GM19043 (cell line): ENCODE data around the gene RBMY1F.
"Not testable (repeated sequence)": the region's sequence is repeated elsewhere in the genome, so short reads cannot be mapped to it uniquely, and the experiment has no call there.

Source experiments
- ATAC-seq: cut with Tn5 transposase; IDR thresholded peaks from one replicate; pipeline ENCODE4 v1.9.1; 2021; ENCODE audit warnings: low read depth; ENCODE audit not compliant: unreplicated experiment

RBMY1F gene

DNA sequence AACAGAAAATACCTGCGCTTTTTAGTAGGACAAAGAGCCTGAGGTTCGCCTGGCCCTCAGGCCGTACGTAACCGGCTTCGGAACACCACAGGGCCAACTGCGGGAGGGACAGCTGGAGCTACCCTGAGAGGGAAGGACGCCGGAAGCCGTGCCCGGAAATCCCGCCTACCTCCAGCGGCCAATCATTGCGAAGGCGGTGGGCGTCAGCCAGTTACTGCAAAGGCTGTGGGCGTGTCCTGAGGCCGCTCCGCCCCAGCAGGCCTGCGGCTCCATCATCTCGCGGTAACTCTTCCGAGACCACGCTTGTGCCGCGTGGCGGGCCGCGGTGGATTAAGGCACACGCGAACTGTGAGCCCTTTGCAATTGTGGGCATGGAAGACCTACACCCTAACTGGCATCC is at the start of gene RBMY1F:
RBMY1F (minus strand) TSS at position 101 of the 400 bp plus-strand sequence. CDS start 1,954 bp downstream, outside the sequence.
- ATAC-seq: not testable (repeated sequence)

GRCh38 chrY:22151144-22151543 is 31.6 kb downstream of the RBMY1F start:
- not testable (repeated sequence) for ATAC-seq

- not testable (repeated sequence) for ATAC-seq
Observed at GRCh38 chrY:22141011-22141695, 41.6 kb downstream of the RBMY1F start.

DNA sequence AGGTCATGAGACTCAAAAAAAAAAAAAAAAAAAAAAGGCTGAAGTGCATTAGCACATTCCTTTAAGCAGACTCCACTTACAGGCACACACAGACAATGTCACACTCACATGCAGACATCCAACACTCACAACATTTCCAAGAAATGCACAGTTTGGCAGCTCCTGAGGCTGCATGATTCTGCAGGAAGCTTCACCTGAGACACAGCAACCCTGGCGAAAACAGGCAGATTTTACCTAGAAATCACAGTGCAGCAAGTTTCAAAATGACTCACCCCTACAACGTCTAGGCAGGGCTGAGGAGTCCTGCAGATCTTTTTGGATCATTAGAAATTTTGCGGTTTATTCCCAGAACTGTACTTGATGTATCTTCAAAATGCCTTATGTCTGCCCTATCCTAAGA is 48.0 kb downstream of the RBMY1F start:
- ATAC-seq: not testable (repeated sequence)

GRCh38 chrY:22130494-22130893 is 52.2 kb downstream of the RBMY1F start:
- ATAC-seq: not testable (repeated sequence)
